GM18499 (cell line): ENCODE measurements around the gene STYXL1.
A peak's percentile ranks its signal among the peaks of the same experiment; 100 is the strongest.

ENCODE experiments used
- ATAC-seq: cut with Tn5 transposase; IDR thresholded peaks from one replicate; pipeline ENCODE4 v1.9.1; 2021; ENCODE audit warnings: moderate number of reproducible peaks; ENCODE audit not compliant: insufficient read depth, unreplicated experiment

Gene STYXL1

DNA sequence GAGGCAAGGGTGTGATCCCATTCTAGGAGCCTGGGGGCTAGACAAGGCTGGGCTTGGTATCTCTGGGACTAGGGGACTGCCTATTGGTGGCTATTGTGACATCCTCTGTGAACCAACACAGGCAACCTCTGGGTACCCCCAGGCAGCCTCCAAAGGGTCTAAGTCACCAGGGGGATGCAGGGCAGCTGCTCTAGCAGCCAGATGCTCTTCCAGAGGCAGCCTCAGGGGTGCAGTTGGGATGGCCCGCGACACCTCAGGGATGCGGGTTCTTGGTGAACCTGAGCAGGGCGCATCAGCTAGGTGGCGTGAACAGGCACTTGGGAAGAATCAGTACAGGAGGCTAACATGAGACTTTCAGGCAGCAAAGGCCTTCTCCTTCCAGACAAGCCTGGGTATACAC, 51.8 kb downstream of the STYXL1 start:
- no peak for ATAC-seq

DNA sequence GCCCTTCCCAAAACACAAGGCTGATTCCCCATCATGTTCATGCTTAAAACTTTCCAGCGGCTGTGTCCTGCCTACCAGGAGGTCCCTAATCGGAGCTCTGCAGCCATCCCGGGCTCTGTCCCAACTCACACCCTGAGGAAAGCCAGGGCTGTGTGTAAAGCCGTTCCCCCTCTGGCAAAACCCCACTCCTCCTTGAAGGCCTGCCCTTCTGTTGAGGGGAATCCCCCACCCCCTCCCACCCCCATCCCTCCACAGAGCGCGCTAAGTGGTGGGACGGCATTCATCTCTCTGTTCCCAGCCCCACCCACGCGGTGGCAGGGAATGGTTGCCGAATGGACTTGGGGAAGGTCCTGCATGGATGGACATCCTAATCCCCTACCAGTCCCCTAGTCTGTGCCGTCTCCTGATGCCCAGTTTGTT, 52.7 kb downstream of the STYXL1 start:
- ATAC-seq: no peak

DNA sequence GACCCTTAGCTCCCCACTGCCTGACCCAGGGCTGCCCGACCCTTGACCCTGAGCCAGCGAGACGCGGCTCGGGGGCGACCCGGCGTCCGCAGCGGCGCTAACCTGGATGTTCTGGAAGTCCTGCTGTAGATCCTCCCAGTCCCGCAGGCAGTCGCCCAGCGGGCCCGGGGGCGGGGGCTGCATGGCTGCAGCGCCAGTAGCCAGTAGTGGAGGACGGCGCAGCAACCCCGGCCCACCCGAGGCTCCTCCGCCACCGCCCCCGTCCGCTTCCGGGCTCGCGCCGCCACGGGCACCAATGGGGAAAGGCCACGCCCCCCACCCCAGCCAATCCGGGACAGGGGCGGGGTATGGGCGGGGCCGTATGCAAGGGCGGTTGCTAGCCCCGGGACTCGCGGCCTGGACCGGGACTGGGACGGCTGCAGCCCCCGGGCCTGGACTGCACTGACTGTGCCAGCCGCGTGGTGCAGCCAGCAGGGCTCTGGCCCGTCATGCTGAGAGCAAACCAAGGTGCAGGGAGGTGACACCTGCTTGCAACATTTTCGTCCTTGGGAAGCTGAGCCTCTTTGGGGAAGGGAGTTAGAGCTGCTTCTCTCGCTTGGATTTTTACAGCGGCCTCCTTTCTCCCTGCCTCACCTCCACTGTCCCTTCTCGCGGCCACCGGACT, 53.3 kb downstream of the STYXL1 start, which contains the start of gene TMEM120A:
Gene TMEM120A (minus strand): TSS at position 208 of the 664 bp plus-strand sequence. CDS start 25 bp downstream, at position 183.
- peak; percentile 59 for ATAC-seq

DNA sequence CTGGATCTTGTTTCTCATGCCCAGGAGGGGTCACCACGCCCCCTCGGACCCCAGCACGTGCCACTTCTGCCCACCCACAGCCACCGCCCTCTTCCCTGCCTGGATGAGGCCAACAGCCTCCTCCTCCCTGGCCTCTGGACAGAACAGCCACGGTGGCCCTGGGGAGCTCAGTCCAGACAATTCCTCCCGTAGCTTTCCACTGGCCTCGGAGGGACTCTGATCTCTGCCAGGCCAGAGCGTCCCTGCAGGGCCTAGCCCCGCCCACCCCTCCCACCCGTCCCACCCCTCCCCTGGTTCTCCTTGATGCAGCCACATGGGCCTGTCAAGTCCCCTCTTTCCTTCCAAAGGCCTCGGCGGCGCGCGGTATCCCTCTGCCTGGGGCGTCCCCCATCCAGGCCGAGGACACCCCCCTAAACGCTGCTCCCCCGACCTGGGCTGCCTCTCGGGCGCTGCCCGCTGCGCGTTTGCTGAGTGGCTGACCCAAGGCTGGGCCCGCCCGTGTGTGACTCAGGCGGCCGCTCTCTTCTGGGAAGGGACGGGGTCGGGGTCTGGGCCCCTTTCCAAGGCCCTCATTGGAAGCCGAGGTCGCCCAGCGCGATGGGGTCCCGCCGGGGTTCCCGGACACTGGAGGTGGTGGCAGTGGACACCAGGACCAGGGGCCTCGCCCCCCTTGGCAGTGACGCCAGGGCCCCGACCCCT, 54.0 kb downstream of the STYXL1 start:
- ATAC-seq: no peak

DNA sequence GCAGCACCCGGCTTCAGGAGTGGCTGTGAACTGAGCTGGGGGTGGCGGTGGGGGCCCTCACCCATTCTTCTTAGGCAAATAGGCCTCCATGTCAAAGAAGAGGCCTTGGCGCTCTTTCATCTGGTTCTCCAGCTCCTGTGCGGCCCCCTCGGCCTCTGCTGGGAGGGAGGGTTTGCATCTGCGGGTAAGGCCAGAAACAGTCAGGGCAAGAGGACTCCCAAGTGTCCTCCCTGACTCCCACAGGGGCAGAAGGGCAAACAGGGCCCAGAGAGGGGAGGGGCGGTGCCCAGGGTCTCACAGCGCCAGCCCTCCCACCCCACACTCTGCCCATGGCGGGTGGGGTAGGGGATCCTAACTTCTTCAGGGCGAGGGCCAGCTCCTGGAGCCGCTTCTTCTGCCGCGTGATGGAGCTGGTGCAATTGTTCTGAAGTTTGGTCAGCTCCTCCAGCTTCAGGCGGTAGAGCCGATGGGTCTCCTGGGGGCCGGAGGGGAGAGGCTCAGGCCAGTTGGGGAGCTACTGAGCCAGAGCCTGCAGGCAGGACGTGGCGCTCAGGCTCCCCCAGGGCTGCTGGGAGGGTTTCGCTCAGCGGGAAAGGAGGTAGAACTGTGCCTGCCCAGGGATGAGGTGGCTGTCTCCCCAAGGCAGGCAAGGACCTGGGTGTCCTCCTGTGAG, 55.6 kb downstream of the STYXL1 start:
- no peak for ATAC-seq

DNA sequence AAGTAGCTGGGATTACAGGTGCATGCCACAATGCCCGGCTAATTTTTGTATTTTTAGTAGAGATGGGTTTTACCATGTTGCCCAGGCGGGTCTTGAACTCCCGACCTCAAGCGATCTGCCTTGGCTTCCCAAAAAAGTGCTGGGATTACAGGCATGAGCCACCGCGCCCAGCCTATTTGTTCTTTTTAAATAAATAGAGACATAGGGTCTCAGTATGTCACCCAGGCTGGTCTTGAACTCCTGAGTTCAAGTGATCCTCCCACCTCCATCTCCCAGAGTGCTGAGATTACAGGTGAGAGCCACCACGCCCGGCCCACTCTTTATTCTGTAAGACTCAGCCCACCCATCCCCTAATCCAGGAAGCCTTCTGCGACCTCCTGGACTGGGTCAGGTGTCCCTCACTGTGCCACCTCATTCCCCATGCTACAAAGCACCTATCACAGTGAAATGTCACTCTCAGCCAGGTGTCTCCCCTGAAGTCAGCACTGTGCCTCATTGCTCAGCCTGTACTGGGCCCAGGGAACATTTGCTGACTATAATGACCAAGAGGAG, 56.2 kb downstream of the STYXL1 start:
- ATAC-seq: no peak

DNA sequence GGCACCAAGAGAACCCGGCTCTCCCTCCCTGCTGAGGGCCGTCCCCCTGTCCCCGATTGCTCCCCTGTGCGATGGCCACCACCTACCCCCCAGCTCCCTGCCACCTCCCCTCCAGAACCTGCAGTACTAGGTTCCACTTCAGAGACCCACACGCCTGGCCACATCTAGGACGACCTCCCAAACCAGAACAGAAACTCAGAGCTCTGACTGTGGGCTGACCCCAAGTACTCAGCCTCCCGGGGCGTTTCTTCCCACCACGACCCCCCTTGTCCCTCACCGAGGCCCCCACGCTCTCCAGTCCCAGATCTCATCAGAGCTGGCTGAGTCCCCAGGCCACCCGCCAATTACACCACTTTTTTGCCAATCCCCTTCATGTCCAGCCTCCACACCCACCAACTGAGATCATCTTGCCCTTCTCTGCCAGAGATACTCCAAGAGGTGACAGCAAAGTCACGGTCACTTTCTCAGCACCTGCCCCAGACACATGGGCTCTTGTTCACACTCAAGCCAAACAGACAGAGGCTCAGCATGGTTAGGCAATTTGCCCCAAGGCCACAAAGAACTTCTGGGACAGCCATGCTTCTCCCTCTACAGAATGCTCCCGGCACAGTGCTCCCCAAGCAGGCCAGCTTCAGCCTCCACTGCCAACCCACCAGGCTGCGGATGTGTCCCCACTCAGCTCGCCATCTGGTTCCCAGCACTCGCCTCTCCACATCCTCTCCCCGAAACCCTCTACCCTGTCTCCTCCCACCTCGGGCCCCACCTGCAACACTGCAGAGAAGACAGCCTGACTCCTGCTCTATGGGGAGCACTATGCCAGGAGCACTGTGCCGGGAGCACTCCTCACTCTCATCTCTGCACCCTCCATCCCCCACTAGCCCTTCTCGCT, 58.1 kb downstream of the STYXL1 start:
- no peak for ATAC-seq

DNA sequence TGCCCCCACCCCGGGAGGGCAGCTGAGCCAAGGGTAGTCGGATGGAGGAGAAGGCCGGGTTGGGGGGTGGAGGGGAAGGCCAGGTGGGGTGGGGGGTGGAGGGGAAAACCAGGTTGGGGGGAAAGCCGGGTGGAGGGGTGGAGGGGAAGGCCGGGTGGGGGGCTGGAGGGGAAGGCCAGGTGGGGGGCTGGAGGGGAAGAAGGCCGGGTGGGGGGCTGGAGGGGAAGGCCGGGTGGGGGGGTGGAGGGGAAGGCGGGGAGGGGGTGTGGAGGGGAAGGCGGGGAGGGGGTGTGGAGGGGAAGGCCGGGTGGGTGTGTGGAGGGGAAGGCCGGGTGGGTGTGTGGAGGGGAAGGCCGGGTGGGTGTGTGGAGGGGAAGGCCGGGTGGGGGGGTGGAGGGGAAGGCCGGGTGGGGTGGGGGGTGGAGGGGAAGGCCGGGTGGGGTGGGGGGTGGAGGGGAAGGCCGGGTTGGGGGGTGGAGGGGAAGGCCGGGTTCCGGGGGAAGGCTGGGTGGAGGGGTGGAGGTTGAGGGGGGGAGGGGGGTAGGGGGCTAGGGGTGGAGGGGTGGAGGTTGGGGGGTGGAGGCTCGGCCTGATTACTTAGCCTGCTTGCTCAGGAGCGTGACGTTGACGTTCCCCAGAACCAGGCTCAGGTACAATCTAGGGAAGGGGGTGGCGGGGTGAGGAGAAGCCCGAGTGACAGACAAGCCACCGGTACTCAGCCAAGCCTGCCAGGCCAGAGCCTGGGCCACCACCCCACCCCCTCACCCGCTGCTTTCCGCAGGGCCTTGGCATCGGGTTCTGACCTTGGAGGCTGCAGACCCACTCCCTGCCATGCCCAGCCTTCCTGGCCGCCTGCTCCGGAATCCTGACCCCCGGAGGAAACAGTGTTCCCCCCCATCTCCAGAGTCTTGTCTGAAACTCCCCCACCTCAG, 59.0 kb downstream of the STYXL1 start:
- no peak for ATAC-seq

DNA sequence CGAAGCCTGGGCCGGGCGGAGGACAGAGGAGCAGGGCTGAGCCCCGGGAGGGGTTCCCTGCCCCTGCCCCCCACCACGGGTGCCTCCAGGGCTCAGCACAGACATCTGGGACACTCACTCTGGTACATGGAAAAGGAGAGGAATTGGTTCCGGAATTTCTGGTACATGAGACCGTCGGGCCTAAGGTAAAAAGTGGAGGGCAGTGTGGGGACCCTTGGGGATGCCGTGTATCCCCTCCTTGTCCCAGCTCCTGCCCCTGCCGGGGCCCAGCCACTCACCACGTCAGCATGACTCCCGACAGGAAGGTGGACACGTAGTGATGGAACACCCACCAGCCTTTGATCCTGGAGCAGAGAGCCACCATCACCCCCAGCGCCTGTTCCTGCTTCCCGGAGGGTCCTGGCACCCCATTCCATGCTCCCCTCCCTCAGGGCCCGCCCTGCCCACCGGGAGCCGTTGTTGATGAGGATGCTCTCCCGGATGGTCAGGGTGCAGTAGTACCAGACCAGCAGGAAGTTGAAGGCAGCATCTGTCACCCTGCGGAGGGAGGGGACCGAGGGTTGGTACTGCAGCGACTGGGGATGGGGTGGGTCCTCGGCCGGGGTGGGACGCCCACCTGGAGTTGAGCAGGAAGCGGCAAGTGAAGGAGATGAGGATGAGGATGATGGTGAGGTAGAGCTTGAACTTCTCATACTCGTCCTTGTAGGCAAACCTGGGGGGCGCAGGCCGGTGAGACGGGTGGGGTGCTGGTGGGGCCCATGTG, 59.8 kb downstream of the STYXL1 start:
- ATAC-seq: no peak

DNA sequence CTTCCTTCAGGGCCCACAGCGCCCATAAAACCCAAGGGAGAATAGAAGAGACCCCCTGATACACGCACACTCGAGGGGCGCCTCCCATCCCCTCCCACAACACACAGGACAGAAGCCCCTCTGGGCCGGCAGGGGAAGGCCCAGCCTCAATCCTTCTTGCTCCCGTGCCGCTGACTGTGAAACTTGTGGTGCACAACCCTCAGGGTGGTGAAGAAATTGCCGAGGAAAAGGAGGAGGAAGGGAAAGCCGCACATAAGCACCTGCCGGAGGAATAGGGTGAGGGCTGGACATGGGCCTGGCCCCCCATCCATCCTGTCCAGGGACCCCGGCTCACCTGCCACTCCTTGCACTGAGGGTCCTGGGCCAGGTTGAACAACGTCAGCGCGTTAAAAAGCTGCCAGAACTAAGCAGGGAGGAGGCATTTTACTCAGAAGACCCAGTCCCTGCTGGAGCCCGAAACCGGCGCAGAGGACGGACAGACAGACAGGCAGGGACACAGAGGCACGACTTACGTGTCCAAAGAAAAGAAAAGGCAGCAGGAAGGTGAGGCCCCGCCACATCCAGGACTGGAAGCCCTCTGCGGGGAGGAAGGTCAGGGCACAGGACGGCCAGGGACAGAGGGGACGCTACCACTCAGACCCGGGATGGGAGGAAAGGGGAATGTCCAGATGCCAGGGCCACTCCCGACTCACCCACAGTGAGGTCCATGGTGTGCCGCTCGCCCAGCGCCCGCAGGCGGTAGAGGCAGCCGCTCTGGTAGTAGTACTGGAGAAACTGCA, 60.6 kb downstream of the STYXL1 start:
- ATAC-seq: no peak

DNA sequence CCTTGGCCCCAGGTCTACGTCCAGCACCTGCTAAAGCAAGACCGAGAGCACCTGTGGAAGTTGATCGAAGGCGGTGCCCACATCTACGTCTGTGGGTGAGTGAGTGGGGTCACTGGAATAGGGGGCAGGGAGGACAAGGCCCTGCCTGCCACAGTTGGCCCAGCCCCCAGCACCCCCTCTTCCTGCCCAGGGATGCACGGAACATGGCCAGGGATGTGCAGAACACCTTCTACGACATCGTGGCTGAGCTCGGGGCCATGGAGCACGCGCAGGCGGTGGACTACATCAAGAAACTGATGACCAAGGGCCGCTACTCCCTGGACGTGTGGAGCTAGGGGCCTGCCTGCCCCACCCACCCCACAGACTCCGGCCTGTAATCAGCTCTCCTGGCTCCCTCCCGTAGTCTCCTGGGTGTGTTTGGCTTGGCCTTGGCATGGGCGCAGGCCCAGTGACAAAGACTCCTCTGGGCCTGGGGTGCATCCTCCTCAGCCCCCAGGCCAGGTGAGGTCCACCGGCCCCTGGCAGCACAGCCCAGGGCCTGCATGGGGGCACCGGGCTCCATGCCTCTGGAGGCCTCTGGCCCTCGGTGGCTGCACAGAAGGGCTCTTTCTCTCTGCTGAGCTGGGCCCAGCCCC, 61.5 kb downstream of the STYXL1 start:
- ATAC-seq: no peak

DNA sequence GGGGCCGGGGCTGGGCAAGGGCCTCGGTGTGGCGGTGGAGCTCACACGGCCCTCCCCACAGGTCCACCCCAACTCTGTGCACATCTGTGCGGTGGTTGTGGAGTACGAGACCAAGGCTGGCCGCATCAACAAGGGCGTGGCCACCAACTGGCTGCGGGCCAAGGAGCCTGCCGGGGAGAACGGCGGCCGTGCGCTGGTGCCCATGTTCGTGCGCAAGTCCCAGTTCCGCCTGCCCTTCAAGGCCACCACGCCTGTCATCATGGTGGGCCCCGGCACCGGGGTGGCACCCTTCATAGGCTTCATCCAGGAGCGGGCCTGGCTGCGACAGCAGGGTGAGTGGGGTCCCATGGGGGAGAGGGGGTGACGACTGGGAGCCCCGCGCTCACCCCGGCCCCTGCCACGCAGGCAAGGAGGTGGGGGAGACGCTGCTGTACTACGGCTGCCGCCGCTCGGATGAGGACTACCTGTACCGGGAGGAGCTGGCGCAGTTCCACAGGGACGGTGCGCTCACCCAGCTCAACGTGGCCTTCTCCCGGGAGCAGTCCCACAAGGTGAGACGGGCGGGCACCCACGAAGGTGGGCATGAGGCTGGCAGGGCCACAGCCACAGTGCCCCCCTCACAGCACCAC, 62.2 kb downstream of the STYXL1 start:
- ATAC-seq: no peak

DNA sequence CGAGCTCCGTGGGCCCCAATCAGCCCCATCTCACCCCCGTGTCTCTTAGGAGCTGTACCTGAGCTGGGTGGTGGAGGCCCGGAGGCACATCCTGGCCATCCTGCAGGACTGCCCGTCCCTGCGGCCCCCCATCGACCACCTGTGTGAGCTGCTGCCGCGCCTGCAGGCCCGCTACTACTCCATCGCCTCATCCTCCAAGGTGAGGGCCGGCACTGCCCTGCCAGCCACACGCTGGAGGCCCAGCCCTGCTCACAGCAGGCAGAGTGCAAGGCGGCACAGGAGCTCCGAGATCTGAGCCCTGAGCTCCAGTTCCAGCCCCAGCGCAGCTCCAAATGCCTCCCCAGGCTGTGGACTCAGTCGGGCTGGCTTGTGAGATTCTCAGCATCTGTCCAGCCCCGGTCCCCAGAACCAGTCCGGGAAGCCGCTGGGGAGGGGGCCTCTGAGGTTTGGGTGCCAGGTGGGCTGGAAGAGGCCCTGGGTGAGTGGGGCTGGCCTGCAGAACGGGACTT, 62.7 kb downstream of the STYXL1 start:
- no peak for ATAC-seq

DNA sequence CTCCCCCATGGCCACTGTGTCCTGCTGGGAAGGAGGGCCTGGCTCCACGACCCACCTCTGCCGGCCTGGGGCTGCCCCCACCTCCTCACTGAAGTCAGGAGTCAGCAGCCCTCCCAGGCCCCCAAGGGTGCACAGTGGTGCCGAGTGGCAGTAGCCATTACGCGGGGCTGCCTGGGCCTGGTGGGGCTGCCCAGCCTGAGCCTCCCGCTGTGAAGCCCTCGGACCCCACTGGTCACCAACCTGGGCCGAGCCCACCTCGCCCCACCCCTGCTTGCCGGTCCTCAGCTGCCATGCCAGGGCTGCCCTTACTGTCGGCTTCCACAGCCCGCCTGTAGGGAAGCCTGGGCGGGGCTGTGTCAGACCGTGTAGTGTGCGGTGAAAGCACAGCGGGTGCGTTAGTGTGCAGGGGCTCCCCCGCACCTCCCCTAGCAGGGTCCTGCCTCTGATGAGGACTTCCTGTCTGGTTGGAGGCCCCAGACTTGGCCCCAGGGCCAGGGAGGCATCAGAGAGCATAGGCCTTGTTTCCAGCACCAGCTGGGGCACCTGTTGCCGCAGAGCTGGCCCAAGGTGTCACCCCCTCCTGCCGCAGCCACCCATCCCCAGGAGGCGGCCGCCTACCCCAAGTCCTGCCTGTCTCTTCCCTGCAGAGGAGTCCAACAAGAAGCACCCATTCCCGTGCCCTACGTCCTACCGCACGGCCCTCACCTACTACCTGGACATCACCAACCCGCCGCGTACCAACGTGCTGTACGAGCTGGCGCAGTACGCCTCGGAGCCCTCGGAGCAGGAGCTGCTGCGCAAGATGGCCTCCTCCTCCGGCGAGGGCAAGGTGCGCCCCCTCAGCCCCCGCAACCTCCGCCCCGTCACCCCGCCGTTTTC, 63.4 kb downstream of the STYXL1 start:
- ATAC-seq: no peak

DNA sequence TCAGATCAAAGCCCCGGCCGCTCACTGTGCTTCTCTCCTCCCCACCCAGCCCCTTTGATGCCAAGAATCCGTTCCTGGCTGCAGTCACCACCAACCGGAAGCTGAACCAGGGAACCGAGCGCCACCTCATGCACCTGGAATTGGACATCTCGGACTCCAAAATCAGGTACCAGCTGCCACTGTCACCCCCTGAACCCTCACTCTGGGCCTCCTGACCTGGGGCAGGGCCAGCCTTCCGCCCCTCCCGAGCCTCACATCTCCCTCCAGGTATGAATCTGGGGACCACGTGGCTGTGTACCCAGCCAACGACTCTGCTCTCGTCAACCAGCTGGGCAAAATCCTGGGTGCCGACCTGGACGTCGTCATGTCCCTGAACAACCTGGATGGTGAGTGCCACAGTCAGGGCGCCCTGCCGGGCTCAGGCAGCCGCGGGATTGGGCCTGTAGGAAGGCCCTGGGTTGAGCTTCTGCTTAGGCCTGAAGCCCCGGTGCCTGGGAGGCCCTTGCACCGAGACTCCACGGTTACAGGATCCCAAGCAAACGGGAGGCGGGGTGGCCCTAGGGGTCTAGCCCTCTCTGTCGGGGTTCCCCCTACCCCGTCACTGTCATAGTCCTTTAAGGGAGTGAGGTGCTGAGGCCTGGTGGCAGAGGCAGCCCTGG, 64.2 kb downstream of the STYXL1 start:
- ATAC-seq: no peak
